HepG2 (cell line): ENCODE results near the gene STK32B.

Source experiments
- SMARCC2 ChIP-seq: fragments of 450-650 bp; IDR thresholded peaks from 2 replicates; pipeline ENCODE4 v1.6.1; 2017; ENCODE audit warnings: antibody characterized with exemption, mild to moderate bottlenecking
- TF ChIP-seq, protein P1 (sequence below): IDR thresholded peaks from 2 replicates; pipeline ENCODE4 v1.6.1; 2016

DNA sequence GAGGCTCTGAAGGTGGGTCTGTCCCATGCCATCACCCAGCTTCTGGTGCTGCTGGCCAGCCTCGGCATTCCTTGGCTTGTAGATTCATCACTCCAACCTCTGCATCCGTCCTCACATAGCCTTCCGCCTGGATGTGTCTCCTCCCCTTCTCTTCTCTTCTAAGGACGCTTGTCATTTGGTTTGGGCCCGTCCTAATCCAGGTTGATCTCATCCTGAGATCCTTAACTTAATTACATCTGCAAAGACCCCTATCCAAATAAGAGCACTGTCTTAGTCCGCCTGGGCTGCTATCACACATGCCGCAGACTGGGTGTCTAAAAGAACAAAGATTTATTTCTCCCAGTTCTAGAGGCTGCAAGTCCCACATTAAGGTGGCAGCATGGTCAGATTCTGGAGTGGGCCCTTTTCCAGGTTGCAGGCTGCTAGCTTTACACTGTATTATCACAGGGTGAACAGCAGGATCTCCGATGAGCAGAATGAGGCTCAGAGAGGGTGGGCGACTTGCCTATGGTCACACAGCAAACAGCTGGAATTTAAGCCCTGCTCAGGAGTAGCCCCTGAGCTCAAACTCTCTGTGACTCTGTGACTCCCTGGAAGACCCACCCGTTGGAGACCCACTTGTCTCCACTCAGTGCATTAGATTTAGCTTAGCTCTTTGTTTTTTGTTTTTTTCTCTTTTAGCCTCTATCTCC is 113.1 kb downstream of the STK32B start:
- TF ChIP-seq, protein P1, sequence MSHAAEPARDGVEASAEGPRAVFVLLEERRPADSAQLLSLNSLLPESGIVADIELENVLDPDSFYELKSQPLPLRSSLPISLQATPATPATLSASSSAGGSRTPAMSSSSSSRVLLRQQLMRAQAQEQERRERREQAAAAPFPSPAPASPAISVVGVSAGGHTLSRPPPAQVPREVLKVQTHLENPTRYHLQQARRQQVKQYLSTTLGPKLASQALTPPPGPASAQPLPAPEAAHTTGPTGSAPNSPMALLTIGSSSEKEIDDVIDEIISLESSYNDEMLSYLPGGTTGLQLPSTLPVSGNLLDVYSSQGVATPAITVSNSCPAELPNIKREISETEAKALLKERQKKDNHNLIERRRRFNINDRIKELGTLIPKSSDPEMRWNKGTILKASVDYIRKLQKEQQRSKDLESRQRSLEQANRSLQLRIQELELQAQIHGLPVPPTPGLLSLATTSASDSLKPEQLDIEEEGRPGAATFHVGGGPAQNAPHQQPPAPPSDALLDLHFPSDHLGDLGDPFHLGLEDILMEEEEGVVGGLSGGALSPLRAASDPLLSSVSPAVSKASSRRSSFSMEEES (CRISPR knock-in tag), result no peak
- no peak for TF ChIP-seq SMARCC2
